Measurements from ENCODE around the gene MYO16.

- TF ChIP-seq CTCF (IDR thresholded peaks at IDR 0.05) (no peak), POLR2A (IDR thresholded peaks at IDR 0.05) (no peak)
Observed at GRCh38 chr13:109010912-109011311, 381.5 kb downstream of the MYO16 start.

All from ovary (tissue), 3 donors.